Mesenchymal stem cell (in vitro differentiated cells and primary cell): Measurements from ENCODE around the gene RALGPS1.

ENCODE experiments used
- DNase-seq: peaks from one replicate; pipeline ENCODE4 v3.0.0-alpha.2; 2013
- H2AFZ ChIP-seq: one replicate; pipeline ENCODE4 v1.6.1; 2013; ENCODE audit warnings: low read depth, mild to moderate bottlenecking, control low read depth, inconsistent platforms, low read length, moderate library complexity
- H2AK5ac ChIP-seq: 2 replicates; pipeline ENCODE4 v1.6.1; 2013; ENCODE audit warnings: low read length, moderate library complexity, mild to moderate bottlenecking, inconsistent platforms; ENCODE audit not compliant: severe bottlenecking
- H2BK120ac ChIP-seq: one replicate; pipeline ENCODE4 v1.6.1; 2013; ENCODE audit warnings: low read depth, mild to moderate bottlenecking, inconsistent platforms, low read length, moderate library complexity
- H2BK12ac ChIP-seq, 2 experiments: one replicate each; pipeline ENCODE4 v1.6.1; 2013; ENCODE audit warnings: inconsistent platforms in 2 of 2, low read length in 2 of 2, mild to moderate bottlenecking in 2 of 2, moderate library complexity in 2 of 2, control low read depth in 1 of 2
- H2BK15ac ChIP-seq: one replicate; pipeline ENCODE4 v1.6.1; 2013; ENCODE audit warnings: mild to moderate bottlenecking, low read depth, inconsistent platforms; ENCODE audit not compliant: poor library complexity, severe bottlenecking
- H2BK5ac ChIP-seq: 2 replicates; pipeline ENCODE4 v1.6.1; 2013; ENCODE audit warnings: low read depth, mild to moderate bottlenecking, low read length, control low read depth, inconsistent platforms; ENCODE audit not compliant: poor library complexity, severe bottlenecking
- H3K14ac ChIP-seq, 2 experiments: one replicate each; pipeline ENCODE4 v1.6.1; 2013; ENCODE audit warnings: inconsistent platforms in 2 of 2, low read length in 2 of 2, control low read depth in 1 of 2, mild to moderate bottlenecking in 1 of 2, moderate library complexity in 1 of 2
- H3K18ac ChIP-seq, 2 experiments: one replicate each; pipeline ENCODE4 v1.6.1; 2013; ENCODE audit warnings: inconsistent platforms in 2 of 2, low read length in 2 of 2, control low read depth in 1 of 2, low read depth in 1 of 2, mild to moderate bottlenecking in 1 of 2
- H3K23ac ChIP-seq, 2 experiments: one replicate each; pipeline ENCODE4 v1.6.1; 2013; ENCODE audit warnings: inconsistent platforms in 2 of 2, low read length in 2 of 2, mild to moderate bottlenecking in 2 of 2, moderate library complexity in 2 of 2, control low read depth in 1 of 2
- H3K27ac ChIP-seq: 2 replicates; pipeline ENCODE4 v1.5.1; 2013; ENCODE audit warnings: mild to moderate bottlenecking, moderate library complexity, low read length, control low read depth, inconsistent platforms; ENCODE audit not compliant: poor library complexity, severe bottlenecking
- H3K27me3 ChIP-seq, 2 experiments: 2 replicates each; pipeline versions ENCODE4 v1.6.1 to v1.7.0; 2013; ENCODE audit warnings: low read length in 2 of 2, mild to moderate bottlenecking in 2 of 2, moderate library complexity in 2 of 2, control low read depth in 1 of 2, inconsistent platforms in 1 of 2; ENCODE audit not compliant: control insufficient read depth in 1 of 2, insufficient read depth in 1 of 2
- H3K36me3 ChIP-seq, 2 experiments: 2 replicates each; pipeline versions ENCODE4 v1.6.1 to v1.7.0; 2013; ENCODE audit warnings: low read length in 2 of 2, control low read depth in 1 of 2, inconsistent platforms in 1 of 2, low read depth in 1 of 2, mild to moderate bottlenecking in 1 of 2; ENCODE audit not compliant: insufficient read depth in 2 of 2, control insufficient read depth in 1 of 2
- H3K4ac ChIP-seq, 2 experiments: one replicate each; pipeline ENCODE4 v1.6.1; 2013; ENCODE audit warnings: inconsistent platforms in 2 of 2, low read length in 2 of 2, mild to moderate bottlenecking in 2 of 2, moderate library complexity in 2 of 2, control low read depth in 1 of 2, low read depth in 1 of 2
- H3K4me1 ChIP-seq: 2 replicates; pipeline ENCODE4 v1.6.1; 2013; ENCODE audit warnings: low read depth, low read length, control low read depth; ENCODE audit not compliant: control insufficient read depth, insufficient read depth
- H3K4me2 ChIP-seq: 2 replicates; pipeline ENCODE4 v1.6.1; 2013; ENCODE audit warnings: low read length, mild to moderate bottlenecking, inconsistent platforms; ENCODE audit not compliant: poor library complexity, severe bottlenecking
- H3K4me3 ChIP-seq, 2 experiments: 2 replicates each; pipeline versions ENCODE4 v1.5.1 to v1.7.0; 2013; ENCODE audit warnings: low read length in 2 of 2, mild to moderate bottlenecking in 2 of 2, control low read depth in 1 of 2, low read depth in 1 of 2; ENCODE audit not compliant: insufficient read depth in 1 of 2
- H3K79me1 ChIP-seq: replicated peaks from 2 replicates; pipeline ENCODE4 v1.6.1; 2013; ENCODE audit warnings: mild to moderate bottlenecking, control low read depth, low read length, inconsistent platforms; ENCODE audit not compliant: poor library complexity, severe bottlenecking
- H3K9ac ChIP-seq: 2 replicates; pipeline ENCODE4 v1.7.0; 2013; ENCODE audit warnings: mild to moderate bottlenecking, low read length, moderate library complexity
- H3K9me3 ChIP-seq: 2 replicates; pipeline ENCODE4 v1.7.0; 2013; ENCODE audit warnings: mild to moderate bottlenecking, low read length; ENCODE audit not compliant: control insufficient read depth
- H4K8ac ChIP-seq: one replicate; pipeline ENCODE4 v1.6.1; 2013; ENCODE audit warnings: inconsistent platforms, mild to moderate bottlenecking, low read length, moderate library complexity
- H4K91ac ChIP-seq: one replicate; pipeline ENCODE4 v1.6.1; 2013; ENCODE audit warnings: mild to moderate bottlenecking, low read length, inconsistent platforms
- WGBS: methylation state at CpG from one replicate; pipeline ENCODE4 v1.1.7; 2013; ENCODE audit warnings: mixed read lengths; 5-methylcytosine and 5-hydroxymethylcytosine counted together

RALGPS1 gene

DNA sequence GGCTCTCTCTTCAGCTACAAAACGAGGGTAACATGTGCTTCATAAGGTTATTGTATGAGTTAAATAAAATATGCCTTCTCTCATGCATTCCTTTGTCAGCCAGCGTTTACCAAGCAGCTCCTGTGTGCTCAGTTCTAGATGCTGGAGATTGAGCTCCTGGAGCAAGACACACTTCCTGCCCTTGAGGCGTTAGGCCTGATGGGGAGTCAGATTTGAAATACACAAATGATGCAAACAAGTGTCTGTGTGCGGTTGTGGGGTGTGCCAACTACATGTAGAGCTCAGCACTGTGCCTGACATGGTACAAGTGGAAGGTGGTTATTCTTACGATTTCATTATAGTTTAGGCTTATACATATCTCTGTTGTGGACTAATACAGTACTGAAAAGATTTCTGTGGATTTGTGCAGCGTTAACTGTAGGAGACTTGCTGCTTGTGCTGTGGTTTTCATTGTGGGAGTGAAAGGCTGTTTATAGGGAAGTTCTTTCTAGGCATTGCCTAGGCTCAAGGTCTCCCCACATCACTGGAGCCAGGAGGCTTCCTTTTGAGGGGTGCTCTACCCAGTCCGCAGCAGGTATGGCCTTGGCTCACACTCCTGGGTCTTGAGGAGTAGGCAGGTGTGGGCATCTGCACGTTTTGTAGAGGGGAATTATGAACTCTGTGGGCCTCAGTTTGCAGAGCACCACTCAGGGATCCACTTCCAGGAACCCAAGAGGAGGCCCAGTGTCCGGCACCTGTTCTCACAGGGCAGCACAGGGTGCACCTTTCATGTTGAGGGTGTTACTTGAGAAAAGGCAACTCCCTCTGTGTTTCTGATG lies 247.7 kb downstream of the RALGPS1 start:
- 74% methylated on average over 8 of the region's 9 CpGs for WGBS
- DNase-seq = peak; percentile 53

DNA sequence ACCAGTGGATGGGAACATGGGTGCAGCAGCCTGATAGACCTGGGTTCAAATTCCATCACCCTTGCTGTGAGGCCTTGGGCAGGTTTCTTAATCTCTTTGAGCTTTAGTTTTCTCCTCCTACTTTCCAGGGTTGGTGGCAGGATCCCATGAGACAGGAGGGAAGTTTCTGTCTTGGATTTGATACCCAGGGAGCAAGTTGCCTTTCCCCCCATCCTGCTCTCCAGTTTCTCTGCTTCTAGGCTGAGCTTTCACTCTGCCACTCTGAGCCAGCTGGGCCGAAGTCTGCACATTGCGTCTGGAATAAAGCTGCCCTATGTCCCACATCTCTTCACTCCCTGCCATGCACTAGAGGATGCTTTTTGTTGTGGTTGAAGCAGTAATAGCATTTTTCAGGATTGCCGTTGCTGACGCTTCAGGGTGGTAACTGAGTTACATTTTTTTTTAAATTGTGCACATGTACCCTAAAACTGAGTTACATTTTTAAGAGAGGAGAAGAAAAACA lies 248.3 kb downstream of the RALGPS1 start:
- no peak overlapping the region for H2AFZ ChIP-seq
- H3K18ac ChIP-seq = peak overlapping the region; percentile 95 to 98
- H3K9ac ChIP-seq = peak overlapping the region; percentile 44
- DNase-seq = no peak
- peak overlapping the region; percentile 96 for H4K8ac ChIP-seq
- peak overlapping the region; percentile 35 to 96 for H3K4ac ChIP-seq
- H3K36me3 ChIP-seq = no peaks in the 10 kb centered on the region
- no peaks in the 10 kb centered on the region for H3K9me3 ChIP-seq
- no peak overlapping the region for H3K4me3 ChIP-seq
- 89% methylated on average over 3 of the region's 4 CpGs for WGBS
- no peaks in the 10 kb centered on the region for H3K27me3 ChIP-seq
- H2BK5ac ChIP-seq = no peak overlapping the region
- peak overlapping the region; percentile 37 for H2AK5ac ChIP-seq
- peak overlapping the region in 1 of 2 experiments; percentile 44 for H3K14ac ChIP-seq
- H3K4me1 ChIP-seq = peaks cover 23% of the 10 kb centered on the region
- no peaks in the 10 kb centered on the region for H3K79me1 ChIP-seq
- peak overlapping the region; percentile 80 for H2BK120ac ChIP-seq
- no peak overlapping the region for H3K4me2 ChIP-seq
- peak overlapping the region; percentile 94 to 96 for H2BK12ac ChIP-seq
- H4K91ac ChIP-seq = peak overlapping the region; percentile 97
- H2BK15ac ChIP-seq = peak overlapping the region; percentile 85
- peak overlapping the region; percentile 54 to 85 for H3K23ac ChIP-seq
- no peak overlapping the region for H3K27ac ChIP-seq

More for the DNA sequence above, 247.7 kb downstream of the RALGPS1 start:
- Histone ChIP-seq H2BK120ac (peak overlapping the region; percentile 80), H3K23ac (peak overlapping the region in 1 of 2 experiments; percentile 85), H2BK15ac (peak overlapping the region; percentile 85), H3K27me3 (no peaks in the 10 kb centered on the region), H3K4me2 (no peak overlapping the region), H4K8ac (peak overlapping the region; percentile 96), H2AK5ac (peak overlapping the region; percentile 9), H3K4me1 (peaks cover 23% of the 10 kb centered on the region), H3K4ac (peak overlapping the region; percentile 35 to 96), H3K4me3 (no peak overlapping the region), H2BK12ac (peak overlapping the region; percentile 94 to 96), H2BK5ac (no peak overlapping the region), H2AFZ (no peak overlapping the region), H3K9me3 (no peaks in the 10 kb centered on the region), H3K9ac (peak overlapping the region; percentile 44), H3K14ac (peak overlapping the region in 1 of 2 experiments; percentile 44), H4K91ac (peak overlapping the region; percentile 91), H3K27ac (no peak overlapping the region), H3K36me3 (no peaks in the 10 kb centered on the region), H3K79me1 (no peaks in the 10 kb centered on the region), H3K18ac (peak overlapping the region; percentile 89 to 98)

DNA sequence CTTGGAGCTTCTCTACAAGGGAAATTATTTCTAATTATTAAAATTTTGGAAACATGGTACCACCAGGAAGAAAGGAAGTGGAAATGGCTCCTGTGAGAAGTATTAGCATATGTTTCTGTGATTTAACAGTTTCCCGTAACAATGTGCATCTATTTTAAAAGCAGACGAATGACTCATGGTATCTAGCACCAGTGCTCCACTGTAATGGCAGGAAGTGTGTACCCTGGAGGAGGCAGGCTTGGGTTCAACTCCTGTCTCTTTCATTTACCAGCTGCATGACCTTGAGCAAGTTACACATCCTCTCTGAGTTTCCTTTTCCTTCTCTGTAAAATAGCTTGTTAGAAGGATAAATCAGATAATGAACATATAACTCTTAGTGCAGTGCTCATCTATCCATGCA lies 248.8 kb downstream of the RALGPS1 start:
- Histone ChIP-seq H3K4me3 (no peak overlapping the region), H3K4me2 (no peak overlapping the region), H2AFZ (no peak overlapping the region), H2BK15ac (no peak overlapping the region), H3K9ac (peak overlapping the region; percentile 44), H3K36me3 (no peaks in the 10 kb centered on the region), H4K8ac (no peak overlapping the region), H3K27ac (no peak overlapping the region), H3K79me1 (no peaks in the 10 kb centered on the region), H3K14ac (no peak overlapping the region), H3K23ac (no peak overlapping the region), H4K91ac (no peak overlapping the region), H2BK12ac (no peak overlapping the region), H3K4ac (no peak overlapping the region), H3K18ac (no peak overlapping the region), H2BK5ac (no peak overlapping the region), H3K27me3 (no peaks in the 10 kb centered on the region), H2BK120ac (no peak overlapping the region), H3K9me3 (no peaks in the 10 kb centered on the region), H3K4me1 (peaks cover 23% of the 10 kb centered on the region), H2AK5ac (no peak overlapping the region)
- peak; percentile 80 for DNase-seq
- 0% methylated on average over 2 of the region's 2 CpGs for WGBS

DNA sequence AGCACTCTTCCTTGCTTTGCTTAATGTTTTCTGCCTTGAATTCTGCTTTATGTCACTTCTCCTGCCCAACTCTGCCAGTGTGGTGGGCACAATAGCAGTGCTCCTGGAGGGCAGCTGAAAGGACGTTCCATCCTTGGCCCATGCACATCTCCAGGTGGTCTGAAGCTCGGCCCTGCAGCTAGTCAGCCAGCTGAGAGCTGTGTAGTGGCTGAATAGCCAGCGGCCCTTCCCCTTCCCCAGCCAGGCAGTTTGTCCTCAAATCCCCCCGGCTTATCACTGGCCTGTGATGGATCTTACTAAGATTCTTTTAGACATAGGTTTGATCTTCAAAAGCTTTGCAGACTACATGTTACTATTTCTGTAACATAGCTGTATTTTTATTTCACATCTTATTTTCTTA lies 250.5 kb downstream of the RALGPS1 start:
- Histone ChIP-seq H2AFZ (no peak overlapping the region), H4K8ac (peak overlapping the region; percentile 19), H3K27me3 (no peaks in the 10 kb centered on the region), H3K18ac (no peak overlapping the region), H3K4ac (no peak overlapping the region), H3K4me2 (no peak overlapping the region), H3K4me3 (no peak overlapping the region), H3K9me3 (no peaks in the 10 kb centered on the region), H4K91ac (peak overlapping the region; percentile 81), H2BK5ac (no peak overlapping the region), H3K79me1 (no peaks in the 10 kb centered on the region), H2BK15ac (no peak overlapping the region), H3K36me3 (no peaks in the 10 kb centered on the region), H3K14ac (no peak overlapping the region), H3K27ac (no peak overlapping the region), H2BK120ac (no peak overlapping the region), H3K9ac (no peak overlapping the region), H2BK12ac (peak overlapping the region; percentile 3 to 15), H3K23ac (no peak overlapping the region), H3K4me1 (peaks cover 16% of the 10 kb centered on the region), H2AK5ac (no peak overlapping the region)
- WGBS = 88% methylated on average over 3 of the region's 4 CpGs
- no peak for DNase-seq
